Measurements from ENCODE around the gene PLXNA1.

PLXNA1 gene

DNA sequence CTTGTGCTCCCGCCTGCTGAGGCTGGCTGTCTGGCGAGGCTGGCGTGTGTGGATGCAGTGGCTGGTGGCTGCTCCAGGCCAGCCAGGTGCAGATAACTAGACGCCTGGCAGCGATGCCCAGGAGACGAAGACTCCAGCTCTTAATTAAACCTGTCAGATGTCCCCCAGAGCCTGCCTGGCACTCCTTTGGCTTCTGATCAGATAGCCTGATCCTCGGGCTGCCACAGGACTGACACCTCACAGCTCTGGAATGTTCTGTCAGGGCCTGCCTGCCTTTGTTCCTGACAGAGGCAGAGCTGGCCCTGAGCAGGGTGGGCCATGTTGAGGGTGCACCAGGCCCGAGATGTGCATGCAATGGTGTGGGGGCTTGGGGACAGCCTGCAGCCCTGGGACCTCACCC is 36.5 kb downstream of the PLXNA1 start:
- no peak for DNase-seq (ENCODE audit: low read depth)

DNA sequence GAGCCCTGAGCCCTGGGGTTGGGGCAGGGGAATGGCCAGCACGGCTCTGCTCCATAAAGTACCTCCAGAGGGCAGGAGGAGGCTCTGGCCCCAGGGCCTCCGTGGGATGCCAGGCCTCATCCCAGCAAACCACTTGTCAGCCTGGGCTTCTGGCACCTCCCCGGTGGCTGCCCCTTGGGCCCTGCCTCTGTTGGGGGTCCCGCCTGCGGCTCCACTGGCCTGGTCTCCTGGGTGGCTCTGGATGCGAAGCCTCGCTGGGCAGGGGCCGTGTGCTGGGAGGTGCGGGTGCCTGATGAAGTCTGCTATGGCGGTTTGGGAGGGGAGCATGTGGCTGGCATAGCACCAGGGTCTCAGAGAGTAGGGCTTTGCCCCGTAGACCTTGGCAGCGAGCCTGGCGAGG is 37.6 kb downstream of the PLXNA1 start:
- no peak for DNase-seq (ENCODE audit: low read depth)

DNA sequence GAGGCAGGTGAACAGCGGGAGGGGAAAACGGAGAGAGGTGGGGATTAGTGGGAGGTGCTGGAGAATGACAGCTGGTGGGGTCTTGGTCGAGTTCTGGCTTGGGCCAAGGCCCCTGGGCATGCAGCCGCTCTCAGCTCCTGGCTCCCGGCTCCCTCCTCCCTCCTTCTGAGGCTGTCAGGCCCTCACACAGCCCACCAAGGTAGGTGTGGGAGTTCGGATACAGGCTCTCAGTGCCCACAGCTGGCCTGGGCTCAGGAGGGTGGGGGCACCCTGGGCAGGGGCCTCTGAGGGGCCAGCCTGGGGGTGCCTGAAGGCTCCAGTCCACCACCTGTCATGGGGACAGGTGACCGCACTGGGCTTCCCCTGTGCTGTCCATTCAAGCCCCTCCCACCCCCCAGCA is 39.9 kb downstream of the PLXNA1 start:
- no peak for DNase-seq (ENCODE audit: low read depth)

DNA sequence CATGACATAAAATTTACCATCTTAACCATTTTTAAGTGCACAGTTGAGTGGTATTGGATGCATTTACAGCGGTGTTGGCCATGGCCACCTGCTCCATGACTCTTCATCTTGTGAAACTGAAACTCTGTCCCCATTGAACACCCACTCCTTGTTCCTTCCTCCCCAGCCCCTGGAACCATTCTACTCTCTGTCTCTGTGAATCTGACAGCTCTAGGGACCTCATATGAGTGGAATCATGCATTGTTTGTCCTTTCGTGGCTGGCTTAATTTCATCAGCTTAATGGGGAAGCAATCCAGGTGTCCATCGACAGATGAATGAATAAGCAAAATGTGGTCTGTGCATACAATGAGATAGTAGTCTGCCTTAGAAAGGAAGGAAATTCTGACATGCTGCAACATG is 42.5 kb downstream of the PLXNA1 start:
- DNase-seq (ENCODE audit: low read depth) = no peak

DNA sequence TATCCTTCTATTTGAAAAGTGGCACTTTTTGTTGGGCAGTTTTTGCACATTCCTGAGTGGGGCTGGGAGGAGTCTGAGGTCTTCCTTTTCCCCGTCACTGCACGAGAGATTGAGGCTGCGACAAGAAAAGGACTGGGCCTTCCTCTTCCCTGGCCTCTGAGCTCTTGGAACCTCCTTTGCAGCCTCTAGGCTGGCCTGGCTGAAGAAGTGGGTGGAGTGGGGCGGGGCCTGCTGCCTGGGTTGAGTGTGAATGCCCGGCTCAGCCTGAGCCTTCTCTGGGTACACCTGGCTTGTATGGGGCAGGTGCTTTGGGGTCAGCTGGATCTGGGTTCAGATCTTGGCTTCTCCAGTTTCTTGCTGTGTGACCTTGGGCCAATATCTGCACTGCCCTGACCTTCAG is 43.1 kb downstream of the PLXNA1 start:
- DNase-seq (ENCODE audit: low read depth) = no peak

DNA sequence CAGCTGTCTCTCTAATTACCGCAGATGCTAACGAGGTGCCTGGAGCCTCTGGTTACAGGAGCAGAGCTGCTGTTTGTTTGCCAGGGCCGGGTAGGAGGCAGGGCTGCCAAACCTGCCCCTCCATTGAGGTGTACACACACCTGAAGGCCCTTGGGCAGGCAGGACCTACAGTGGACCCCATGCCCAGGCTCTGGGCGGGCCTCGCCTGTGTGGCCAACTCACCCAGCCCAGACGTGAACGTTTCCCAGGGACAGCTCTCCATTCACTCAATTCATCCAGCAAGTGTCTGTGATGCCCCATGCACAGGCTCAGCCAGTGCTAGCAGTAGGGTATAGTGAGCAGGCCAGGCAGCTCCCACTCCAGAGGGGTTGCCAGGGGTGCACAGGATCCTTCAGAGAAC is 43.7 kb downstream of the PLXNA1 start:
- DNase-seq (ENCODE audit: low read depth) = no peak

DNA sequence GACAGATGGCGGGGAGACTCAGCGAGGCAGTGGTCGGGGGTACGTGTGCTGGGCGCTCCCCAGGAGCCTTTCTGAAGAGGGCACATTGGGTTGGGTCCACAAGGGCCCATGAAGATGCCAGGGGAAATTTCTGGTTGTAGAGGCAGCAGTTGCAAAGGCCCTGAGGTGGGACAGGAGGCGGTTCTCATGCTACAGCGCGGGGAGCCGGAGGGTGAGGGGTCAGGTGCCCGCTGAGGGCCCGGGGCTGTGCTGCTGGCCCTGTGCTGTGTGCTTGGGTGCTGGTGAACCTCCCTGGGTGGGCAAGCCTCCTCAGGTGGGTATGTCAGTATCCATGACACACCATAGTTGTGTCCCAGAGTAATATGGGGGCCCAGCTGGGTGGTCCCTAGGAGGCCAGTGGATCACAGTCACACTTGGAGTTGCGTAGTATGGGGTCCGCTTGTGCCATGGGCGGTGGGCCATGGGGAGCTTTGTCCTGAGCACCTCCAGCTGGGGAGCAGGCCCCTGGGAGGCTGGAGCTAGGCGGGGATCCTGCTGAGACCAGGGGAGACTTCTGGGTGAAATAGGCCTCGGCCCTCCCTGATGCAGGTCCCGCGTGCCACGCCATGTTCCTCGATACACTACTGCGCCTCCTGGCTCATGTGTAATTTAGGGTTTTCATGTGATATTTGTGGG is 44.3 kb downstream of the PLXNA1 start:
- no peak for DNase-seq (ENCODE audit: low read depth)

DNA sequence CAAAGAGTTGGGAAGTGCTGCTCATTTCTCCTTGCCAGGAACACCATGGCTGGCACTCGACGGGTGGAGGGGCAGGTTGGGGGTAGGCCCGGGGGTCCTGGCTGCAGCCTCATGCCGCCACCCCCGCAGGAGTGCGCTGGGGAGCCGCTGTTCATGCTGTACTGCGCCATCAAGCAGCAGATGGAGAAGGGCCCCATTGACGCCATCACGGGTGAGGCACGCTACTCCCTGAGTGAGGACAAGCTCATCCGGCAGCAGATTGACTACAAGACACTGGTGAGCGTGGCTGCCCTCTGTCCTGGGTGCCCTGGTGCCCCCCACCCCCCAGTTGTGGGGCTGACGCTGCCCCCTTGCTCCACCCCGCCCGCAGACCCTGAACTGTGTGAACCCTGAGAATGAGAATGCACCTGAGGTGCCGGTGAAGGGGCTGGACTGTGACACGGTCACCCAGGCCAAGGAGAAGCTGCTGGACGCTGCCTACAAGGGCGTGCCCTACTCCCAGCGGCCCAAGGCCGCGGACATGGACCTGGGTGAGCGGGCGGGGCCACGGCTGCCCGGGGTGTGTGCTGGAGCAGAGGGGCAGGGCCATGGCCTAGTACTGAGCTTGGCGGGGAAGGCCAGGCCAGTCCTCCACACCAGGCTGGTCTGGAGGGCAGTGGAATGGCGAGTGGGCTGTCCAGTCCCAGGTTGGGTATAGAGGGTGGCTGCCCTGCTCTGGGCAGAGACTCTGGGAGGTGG is 45.1 kb downstream of the PLXNA1 start:
- DNase-seq (ENCODE audit: low read depth) = no peak

DNA sequence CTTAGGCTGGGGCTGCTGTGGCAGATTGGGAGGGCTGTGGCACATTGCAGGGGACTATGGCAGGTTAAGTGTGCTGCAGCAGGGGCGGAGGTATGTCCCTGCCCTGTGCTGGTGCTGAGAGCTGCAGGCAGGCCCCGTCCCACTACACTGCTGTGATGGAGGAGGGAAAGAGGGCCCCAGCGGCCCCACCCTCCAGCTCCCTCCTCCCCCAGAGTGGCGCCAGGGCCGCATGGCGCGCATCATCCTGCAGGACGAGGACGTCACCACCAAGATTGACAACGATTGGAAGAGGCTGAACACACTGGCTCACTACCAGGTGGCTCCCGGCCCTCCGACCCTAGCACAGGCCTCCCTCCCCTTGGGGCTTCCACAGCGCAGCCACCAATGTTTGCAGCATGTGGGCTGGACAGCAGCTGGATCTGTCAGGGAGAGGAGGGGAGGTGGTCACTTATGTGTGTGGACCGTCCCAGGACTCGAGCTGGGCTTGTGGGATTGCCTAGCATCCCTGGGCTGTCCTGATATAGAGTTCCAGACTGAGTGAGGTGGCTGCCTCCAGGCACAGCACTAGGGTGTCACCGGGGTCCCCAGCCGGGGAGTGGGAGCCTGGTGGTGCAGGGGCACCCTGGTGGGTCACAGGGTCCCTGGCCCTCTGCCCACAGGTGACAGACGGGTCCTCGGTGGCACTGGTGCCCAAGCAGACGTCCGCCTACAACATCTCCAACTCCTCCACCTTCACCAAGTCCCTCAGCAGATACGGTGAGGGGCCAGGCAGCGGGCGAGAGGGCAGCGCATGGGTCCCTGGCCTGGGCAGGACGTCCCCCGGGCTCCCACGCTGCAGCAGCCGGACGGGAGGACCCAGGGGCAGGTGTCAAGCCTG is 46.1 kb downstream of the PLXNA1 start:
- DNase-seq (ENCODE audit: low read depth) = no peak

DNA sequence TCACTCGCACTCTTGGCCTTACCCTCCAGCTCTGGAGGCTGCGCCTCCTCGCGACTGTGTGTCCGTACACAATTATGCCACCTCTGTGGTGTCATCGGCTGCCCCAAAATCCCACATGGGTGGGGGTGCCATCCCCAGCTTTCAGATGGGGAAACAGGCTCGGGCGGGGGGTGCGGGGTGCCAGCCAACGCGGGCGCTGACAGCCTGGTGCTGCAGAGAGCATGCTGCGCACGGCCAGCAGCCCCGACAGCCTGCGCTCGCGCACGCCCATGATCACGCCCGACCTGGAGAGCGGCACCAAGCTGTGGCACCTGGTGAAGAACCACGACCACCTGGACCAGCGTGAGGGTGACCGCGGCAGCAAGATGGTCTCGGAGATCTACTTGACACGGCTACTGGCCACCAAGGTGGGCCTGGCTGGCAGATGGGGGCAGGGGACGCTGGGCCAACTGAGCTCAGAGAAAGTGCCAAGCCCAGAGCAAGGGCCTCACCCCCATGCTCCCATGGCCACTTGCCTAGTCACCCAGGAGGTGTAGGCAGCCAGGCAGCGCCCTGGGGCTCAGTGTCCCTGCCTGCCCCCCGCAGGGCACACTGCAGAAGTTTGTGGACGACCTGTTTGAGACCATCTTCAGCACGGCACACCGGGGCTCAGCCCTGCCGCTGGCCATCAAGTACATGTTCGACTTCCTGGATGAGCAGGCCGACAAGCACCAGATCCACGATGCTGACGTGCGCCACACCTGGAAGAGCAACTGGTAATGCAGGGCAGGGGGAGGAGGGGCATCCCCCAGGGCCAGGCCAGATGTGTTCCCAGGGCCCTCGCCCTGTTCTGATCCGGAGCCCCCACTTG is 47.0 kb downstream of the PLXNA1 start:
- DNase-seq (ENCODE audit: low read depth) = no peak

DNA sequence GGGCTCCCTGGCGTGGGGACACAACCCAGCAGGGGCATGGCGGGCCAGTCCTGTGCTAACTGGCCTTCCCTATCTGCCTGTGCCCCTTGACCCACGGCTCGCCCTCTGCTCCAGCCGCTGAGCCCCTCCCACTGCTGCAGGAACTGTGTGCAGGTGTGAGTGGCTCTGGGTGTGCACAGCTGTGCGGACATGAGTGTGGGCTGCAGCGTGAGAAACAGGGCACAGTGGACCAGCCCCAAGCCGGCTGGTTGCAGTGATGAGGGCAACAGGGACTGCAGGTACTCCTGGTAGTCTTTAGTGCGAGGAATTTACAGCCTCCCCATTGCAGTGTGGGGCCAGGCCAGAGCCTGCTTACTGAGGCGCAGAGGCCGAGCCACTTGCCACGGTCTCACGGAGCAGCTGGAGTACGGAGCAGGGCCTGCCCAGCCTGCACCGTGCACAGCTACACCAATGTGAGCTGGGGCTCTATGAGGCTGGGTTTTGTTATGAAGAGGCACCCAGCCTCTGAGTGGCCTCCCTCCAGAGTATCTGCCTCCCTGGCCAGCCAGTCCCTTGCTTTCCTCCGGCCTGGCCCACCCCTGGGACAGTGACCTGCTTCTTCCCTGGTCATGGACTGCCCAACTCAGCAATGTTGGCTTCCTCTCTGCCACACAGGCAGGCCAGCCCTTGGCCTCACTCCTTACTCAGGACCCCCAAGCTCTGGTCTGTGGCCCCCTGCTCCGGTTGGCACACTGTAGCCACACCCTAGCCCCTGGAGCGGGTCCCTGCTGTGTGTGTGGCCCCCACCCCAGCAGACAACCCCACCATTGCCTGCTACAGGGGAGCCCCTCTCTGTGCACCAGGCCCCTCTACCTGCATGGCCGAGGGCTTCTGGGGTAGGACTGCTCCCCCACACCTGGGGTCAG is 47.8 kb downstream of the PLXNA1 start:
- DNase-seq (ENCODE audit: low read depth) = no peak

DNA sequence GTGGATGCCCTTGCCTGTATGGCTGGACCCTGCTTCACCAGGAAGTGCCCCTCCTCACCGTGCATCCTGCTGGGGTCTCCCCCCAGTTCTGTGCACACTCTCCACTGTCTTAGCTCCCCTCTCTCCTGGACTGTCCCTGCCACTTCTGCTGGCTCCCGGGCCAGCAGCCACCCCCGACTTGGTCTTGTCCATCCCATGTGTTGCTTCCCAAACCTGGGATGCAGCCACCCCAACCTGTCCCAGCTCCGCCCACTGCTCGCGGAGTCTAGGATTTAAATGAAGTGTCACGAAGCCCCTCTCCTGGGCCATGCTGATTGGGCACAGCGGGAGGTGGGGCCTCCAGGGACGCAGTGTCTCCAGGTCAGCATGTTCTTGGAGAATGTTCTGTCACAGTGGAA is 48.5 kb downstream of the PLXNA1 start:
- no peak for DNase-seq (ENCODE audit: low read depth)

DNA sequence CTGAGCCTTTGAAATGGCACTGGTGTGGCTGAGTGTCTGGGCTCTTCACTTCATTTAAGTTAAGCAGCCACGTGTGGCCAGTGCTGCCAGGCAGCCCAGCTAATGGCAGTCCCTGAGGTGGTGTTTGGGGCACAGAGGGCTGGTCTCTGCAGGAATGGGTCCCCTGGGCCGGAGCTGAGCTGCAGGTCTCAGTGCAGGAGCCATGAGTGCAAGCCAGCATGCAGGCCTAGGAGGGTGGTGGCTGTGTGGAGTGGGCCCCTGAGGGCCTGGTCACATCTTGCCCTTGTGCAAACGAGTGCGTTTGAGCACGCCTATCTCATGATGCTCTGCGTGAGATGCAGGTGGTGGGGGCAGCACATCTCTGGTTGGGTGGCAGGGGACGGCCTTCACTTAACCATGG is 48.9 kb downstream of the PLXNA1 start:
- DNase-seq (ENCODE audit: low read depth) = no peak

DNA sequence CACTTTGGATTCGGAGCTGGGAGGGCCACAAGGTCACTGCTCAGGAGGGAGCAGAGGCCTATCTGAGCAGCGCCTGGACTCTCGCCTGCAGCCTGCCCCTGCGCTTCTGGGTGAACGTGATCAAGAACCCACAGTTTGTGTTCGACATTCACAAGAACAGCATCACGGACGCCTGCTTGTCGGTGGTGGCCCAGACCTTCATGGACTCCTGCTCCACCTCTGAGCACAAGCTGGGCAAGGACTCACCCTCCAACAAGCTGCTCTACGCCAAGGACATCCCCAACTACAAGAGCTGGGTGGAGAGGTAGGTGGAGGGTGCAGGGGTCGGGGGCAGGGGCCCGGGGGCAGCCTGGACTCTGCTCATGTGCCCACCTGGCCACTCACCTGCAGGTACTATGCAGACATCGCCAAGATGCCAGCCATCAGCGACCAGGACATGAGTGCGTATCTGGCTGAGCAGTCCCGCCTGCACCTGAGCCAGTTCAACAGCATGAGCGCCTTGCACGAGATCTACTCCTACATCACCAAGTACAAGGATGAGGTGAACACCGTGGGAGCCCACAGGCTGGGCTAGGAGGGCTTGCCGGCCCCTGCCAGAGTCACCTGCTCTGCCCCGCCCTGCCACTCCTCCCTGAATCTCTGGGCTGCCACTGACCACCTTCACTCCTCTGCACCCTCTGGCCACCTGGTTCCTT is 49.5 kb downstream of the PLXNA1 start:
- DNase-seq (ENCODE audit: low read depth) = no peak
